ENCODE measurements around the gene COX7A2. TPM values are rescaled to one million over a fixed set of nuclear protein-coding genes. Genes with fewer than 3 reads are reported as not detected.

Gene COX7A2
- total and polyA plus RNA-seq, 2 of the 4 experiments (the other 2 are of a cell fraction) = 174 to 776 TPM

- TF ChIP-seq CTCF (conservative IDR thresholded peaks at IDR 0.05; ENCODE audit: low read depth, low read length) = no peak
Observed at GRCh38 chr6:75273009-75273408, 29.4 kb upstream of the COX7A2 start (continued).

- POLR2A ChIA-PET (ENCODE audit: unreplicated experiment) = no interaction called here
- H2AK5ac ChIP-seq (ENCODE audit: low read depth, low read length) = peak overlapping the region; percentile 80
- no peak overlapping the region; the same call in 1 of the 2 replicates for H3K4me2 ChIP-seq (ENCODE audit: low read depth, low read length)
- WGBS, 2 experiments (ENCODE audit: extremely low coverage in 2 of 2, insufficient read length in 1 of 2) = no CpG with 5 or more reads among the region's 5 CpGs
- no peak overlapping the region for H3K4me3 ChIP-seq (ENCODE audit: insufficient read depth, low read depth, low read length)
- H3K18ac ChIP-seq (ENCODE audit: low read depth, low read length) = peak overlapping the region; percentile 99
- peak overlapping the region; percentile 97 for H2BK5ac ChIP-seq (ENCODE audit: low read depth, low read length, poor library complexity, severe bottlenecking)
- peaks cover 15% of the 10 kb centered on the region; the same call in 1 of the 2 replicates for H4K20me1 ChIP-seq (ENCODE audit: insufficient read depth, low read length)
- H3K14ac ChIP-seq (replicated peaks; ENCODE audit: low read depth, low read length) = peak overlapping the region; percentile 97
- H4K5ac ChIP-seq (ENCODE audit: low read depth, low read length) = peak overlapping the region; percentile 90
- TF ChIP-seq RFX5 (IDR thresholded peaks at IDR 0.05; ENCODE audit: low read depth, low read length) = no peak
- H3K9ac ChIP-seq (ENCODE audit: low read depth, low read length) = peak overlapping the region; percentile 33; the same call in 1 of the 2 replicates
- no peaks in the 10 kb centered on the region for H3K27me3 ChIP-seq (ENCODE audit: control insufficient read depth, insufficient read depth, low read length)
- H4K8ac ChIP-seq (ENCODE audit: low read depth in 2 of 2, low read length in 2 of 2) = peak overlapping the region; percentile 88 to 95
- peaks cover 14% of the 10 kb centered on the region for H3K36me3 ChIP-seq (ENCODE audit: control insufficient read depth, insufficient read depth, low read length)
- in situ Hi-C loops (cut with MboI; ENCODE audit: low sequenced_read_pairs) (no loop called here), dilution Hi-C loops (cut with HindIII; ENCODE audit: low sequenced_read_pairs, unreplicated experiment) (no loop called here), intact Hi-C loops (cut with micrococcal nuclease) (no loop called here)
- no peak overlapping the region for H2AK9ac ChIP-seq (replicated peaks; ENCODE audit: low read depth, low read length, poor library complexity)
- H3K79me1 ChIP-seq (ENCODE audit: low read depth in 1 of 2, low read length in 2 of 2) = peaks cover 35 to 66% of the 10 kb centered on the region in 2 experiments
- no peaks in the 10 kb centered on the region; the same call in 1 of the 2 replicates for H3K9me3 ChIP-seq (ENCODE audit: control insufficient read depth, insufficient read depth, low read length)
- peaks cover 9% of the 10 kb centered on the region for H3K9me1 ChIP-seq (ENCODE audit: insufficient read depth, low read length)
- peak overlapping the region; percentile 79 for H3K27ac ChIP-seq (ENCODE audit: insufficient read depth, low read length)
- peak overlapping the region; percentile 90 for H3K4ac ChIP-seq (ENCODE audit: low read depth, low read length)
- BruUV-seq (replicated peaks) = no TSS peak
- H2BK15ac ChIP-seq (ENCODE audit: low read depth, low read length) = peak overlapping the region; percentile 83
- peak overlapping the region; percentile 90 for H4K91ac ChIP-seq (ENCODE audit: insufficient read depth, low read depth, low read length)
- CTCF ChIA-PET = interaction anchor here (1.3 kb wide), 1 partner anchor 13 kb away, joined by 10 read pairs; no protein-coding TSS in a partner anchor
- no peak overlapping the region for H2AFZ ChIP-seq (replicated peaks; ENCODE audit: low read length, poor library complexity)
- H3K4me1 ChIP-seq (ENCODE audit: control insufficient read depth, insufficient read depth, low read length) = peaks cover 28% of the 10 kb centered on the region
- peak overlapping the region; percentile 61 for H3K56ac ChIP-seq (ENCODE audit: extremely low read depth, insufficient read depth, low read length)
- DNase-seq (peak; percentile 68), ATAC-seq (ENCODE audit: low read depth) (no peak)
- peak overlapping the region; percentile 90 for H3K23ac ChIP-seq (ENCODE audit: low read depth, low read length)
- H2BK120ac ChIP-seq (ENCODE audit: low read depth, low read length) = peak overlapping the region; percentile 94
- H2BK20ac ChIP-seq (ENCODE audit: low read depth, low read length) = peak overlapping the region; percentile 88
Observed at GRCh38 chr6:75272145-75272840, 28.7 kb upstream of the COX7A2 start.
